GM18499 (cell line): ENCODE data around the gene GAN.

ENCODE experiments used
- ATAC-seq: cut with Tn5 transposase; IDR thresholded peaks from one replicate; pipeline ENCODE4 v1.9.1; 2021; ENCODE audit warnings: moderate number of reproducible peaks; ENCODE audit not compliant: insufficient read depth, unreplicated experiment

GAN gene

DNA sequence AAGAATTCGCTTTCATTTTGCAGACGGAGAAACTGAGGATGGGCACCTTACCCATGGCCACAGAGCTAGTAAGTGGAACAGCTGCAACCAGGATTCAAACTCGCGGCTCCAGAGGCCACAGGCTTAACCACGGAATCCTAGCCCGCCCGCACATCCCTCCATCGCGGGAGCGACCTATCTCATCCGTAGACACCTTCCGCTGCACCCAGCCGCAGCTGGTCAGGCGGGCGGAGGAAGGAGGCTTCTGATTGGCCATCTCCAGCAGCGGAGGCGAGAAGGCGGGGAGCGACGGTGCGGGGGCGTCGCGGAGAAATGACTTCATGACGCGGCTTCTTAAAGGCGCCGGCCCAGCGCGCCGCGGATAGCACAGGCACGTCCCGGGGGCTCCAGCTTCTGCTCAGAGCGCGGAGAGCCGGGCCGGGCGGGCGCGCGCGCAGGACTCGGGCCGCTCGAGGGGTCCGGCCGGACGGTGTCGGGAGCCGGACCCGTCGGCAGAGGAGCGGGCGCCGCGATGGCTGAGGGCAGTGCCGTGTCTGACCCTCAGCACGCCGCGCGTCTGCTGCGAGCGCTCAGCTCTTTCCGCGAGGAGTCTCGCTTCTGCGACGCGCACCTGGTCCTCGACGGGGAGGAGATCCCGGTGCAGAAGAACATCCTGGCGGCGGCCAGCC, at the start of gene GAN:
Gene GAN (plus strand): TSS at position 360 of the 668 bp plus-strand sequence. CDS start 152 bp downstream, at position 512.
- peak; percentile 90 for ATAC-seq

- ATAC-seq = no peak
These were observed 49.7 kb upstream of the GAN start for GRCh38 chr16:81265052-81265451.

DNA sequence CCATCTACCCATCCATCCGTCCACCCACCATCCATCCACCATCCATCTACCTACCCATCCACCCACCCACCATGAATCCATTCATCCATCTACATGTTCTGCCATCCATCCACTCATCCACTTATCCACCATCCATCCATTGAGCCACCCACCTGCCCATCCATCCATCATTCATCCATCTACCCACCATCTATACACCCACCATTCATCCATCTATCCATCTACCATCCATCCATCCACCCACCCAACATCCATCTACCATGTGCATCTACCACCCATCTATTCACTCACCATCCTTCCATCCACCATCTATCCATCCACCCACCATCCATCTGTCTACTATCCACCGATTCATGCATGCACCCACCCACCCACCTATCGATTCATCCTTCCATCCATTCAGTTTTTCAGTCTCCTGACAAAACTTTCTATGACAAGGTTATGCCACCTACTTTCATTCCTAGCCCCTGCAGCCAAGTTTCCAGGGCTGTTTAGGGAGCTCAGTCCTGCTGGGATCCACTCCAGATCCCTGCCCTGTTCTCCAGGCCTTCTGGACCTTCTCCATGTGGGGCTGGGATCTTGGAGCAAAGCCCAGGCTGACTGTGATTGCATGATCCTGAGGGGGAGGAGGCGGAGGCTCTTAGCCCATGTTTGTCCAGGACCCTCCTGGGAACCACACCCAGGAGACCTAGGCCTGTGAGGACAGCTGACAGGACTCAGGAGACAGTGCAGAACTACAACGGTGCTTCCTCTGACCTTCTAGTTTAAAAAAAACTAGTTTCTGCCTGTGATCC, 48.9 kb upstream of the GAN start:
- no peak for ATAC-seq

DNA sequence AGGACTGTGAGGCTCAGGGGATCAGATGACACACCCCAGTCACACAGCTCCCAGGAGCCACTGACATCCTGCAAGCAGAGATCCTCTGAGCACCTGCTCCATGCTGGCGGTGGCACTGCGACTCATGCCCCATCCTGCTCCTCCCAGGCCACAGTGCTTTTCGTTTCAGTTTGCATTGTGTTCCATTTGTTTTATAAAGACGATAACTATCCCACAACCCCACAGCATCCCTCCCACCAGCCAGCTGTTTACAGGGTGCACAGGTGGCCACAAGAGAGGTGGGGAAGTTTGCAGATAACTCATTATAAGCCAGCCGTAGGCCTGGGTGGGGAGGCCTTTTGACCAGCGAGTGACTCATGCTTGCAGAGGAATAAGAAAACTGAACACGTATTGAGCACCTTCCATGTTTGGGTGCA, 48.1 kb upstream of the GAN start:
- ATAC-seq = no peak

DNA sequence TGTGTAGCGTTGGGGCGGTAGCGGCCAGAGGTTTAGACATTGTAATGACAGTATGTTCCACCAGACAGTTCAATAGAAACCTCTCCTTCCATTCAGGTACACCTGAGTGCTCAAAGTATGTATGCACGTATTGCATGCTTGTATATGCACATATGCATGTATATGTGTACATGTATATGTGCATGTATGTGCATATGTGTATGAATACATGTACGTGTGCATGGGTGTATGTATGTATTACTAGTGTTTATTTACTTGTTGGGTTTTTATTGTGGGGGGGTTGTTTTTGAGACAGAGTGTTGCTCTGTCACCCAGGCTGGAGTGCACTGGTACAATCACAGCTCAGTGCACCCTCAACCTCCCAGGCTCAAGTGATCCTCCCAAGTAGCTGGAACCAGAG, 46.3 kb upstream of the GAN start:
- no peak for ATAC-seq

GRCh38 chr16:81273223-81273950, 41.4 kb upstream of the GAN start:
- ATAC-seq = no peak

GRCh38 chr16:81275064-81275532, 39.7 kb upstream of the GAN start:
- no peak for ATAC-seq

- no peak for ATAC-seq
These were observed 39.0 kb upstream of the GAN start for GRCh38 chr16:81275795-81276194.

DNA sequence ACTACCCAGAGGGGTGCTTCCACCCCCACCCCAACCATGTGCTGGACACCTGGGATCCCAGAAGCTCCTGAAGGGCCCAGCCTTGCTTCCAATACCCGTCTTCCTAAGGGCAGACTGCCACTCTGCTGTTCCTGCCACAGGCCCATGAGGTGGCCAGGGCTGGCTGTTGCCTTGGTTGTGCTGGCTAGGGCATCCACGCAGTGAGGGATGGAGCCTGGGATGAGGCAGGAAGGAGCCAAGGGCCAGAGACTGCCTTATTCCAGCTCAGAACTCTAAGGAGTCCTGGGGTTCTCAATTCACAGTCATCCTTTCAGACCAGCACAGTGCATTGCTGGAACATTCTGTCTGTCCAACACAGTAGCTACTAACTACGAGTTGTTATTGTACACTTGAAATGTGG, 38.4 kb upstream of the GAN start:
- no peak for ATAC-seq

- ATAC-seq = no peak
These were observed 37.2 kb upstream of the GAN start for GRCh38 chr16:81277541-81278080.

- no peak for ATAC-seq
These were observed 36.2 kb upstream of the GAN start for GRCh38 chr16:81278526-81278925.

DNA sequence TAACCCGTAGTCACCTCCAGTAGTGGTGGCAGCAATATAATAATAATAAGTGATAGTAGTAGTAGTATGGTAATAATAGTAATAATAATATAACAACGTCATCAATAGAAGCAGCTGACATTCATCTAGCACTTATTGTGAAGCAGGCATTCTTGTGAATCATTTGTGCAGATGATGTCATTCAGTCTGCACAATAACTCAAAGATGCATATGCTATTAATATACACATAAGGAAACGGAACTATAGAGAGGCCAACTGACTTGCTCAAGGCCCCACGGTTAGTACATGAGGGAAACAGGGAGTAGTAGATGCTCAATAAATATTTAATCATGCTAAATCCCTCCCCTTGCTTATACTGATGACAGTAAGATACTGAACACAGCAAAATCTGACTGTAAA, 35.4 kb upstream of the GAN start:
- no peak for ATAC-seq

DNA sequence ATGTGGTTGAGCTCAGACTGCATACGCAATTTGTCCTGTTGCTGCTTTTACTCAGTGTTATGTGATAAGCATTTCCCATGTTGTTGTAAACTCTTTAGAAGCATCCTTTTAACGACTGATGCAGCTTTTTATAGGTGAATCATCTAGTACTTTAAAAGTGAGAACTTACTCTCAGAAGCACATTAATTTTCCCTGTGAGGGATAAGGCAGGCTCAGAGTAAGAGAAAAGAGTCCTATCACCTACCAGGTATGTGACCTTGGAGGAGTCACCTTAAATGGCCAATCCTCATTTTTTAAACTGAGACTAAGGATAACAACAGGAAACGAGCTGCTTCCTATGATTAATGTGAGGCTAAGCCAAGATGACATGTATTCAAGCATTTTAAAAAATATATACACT, 34.4 kb upstream of the GAN start:
- ATAC-seq = no peak

DNA sequence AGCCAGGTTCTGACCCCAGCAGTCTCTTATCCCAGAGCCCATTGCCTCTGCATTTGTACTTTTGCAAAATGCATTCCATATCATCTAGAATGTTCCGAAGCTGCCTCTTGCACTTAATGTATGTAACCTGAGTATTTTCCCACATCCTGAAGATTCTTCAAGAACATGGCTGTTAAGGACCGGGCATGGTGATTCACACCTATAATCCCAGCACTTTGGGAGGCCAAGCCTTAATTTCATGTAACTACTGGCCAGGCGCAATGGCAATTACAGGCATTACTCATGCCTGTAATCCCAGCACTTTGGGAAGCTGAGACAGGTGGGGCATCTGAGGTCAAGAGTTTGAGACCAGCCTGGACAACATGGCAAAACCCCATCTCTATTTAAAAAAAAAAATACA, 31.7 kb upstream of the GAN start:
- no peak for ATAC-seq

GRCh38 chr16:81284995-81285600, 29.7 kb upstream of the GAN start:
- no peak for ATAC-seq

GRCh38 chr16:81286190-81286589, 28.6 kb upstream of the GAN start:
- no peak for ATAC-seq

- ATAC-seq = no peak
These were observed 23.6 kb upstream of the GAN start for GRCh38 chr16:81291117-81291516.

DNA sequence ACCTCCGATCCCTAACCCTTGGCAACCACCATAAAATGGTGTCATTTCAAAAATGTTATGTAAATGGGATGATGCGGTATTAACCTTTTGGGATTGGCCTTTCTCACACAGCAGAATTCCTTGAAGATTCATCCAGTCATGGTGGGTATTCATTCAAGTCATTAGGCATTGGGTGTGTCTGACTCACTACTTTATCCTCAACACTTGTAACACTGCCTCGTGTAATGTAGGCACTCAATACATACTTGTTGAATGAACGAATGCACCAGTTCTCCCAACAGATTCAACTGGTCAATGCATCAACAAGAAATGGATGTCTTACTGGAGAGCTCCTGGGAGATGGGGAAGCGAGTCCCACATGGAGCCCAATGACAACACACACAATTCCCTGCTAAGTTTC, 21.8 kb upstream of the GAN start:
- ATAC-seq = no peak

- no peak for ATAC-seq
These were observed 20.6 kb upstream of the GAN start for GRCh38 chr16:81293909-81294802.
